Hepatocyte (in vitro differentiated cells): ENCODE results near the gene DUSP28. TPM values are rescaled to one million over a fixed set of nuclear protein-coding genes. Genes with fewer than 3 reads are reported as not detected.

Source experiments
- DNase-seq: peaks from one replicate; pipeline ENCODE4 v3.0.0-alpha.2; 2016; ENCODE audit warnings: low spot score
- H2AFZ ChIP-seq: fragments of 200-600 bp; sonication (generic); 2 replicates; pipeline ENCODE4 v1.6.0; 2016; ENCODE audit warnings: antibody characterized with exemption, mild to moderate bottlenecking
- H3K27ac ChIP-seq: fragments of 200-600 bp; sonication (generic); 2 replicates; pipeline ENCODE4 v1.5.1; 2016; ENCODE audit warnings: mild to moderate bottlenecking
- H3K27me3 ChIP-seq: fragments of 200-600 bp; sonication (generic); 2 replicates; pipeline ENCODE4 v1.6.1; 2016
- H3K36me3 ChIP-seq: fragments of 200-600 bp; sonication (generic); replicated peaks from 2 replicates; pipeline ENCODE4 v1.5.1; 2016; ENCODE audit warnings: low read depth; ENCODE audit not compliant: insufficient read depth
- H3K4me1 ChIP-seq: fragments of 200-600 bp; sonication (generic); 2 replicates; pipeline ENCODE4 v1.5.1; 2016; ENCODE audit warnings: mild to moderate bottlenecking, moderate library complexity; ENCODE audit not compliant: insufficient read depth
- H3K4me2 ChIP-seq: fragments of 200-600 bp; sonication (generic); 2 replicates; pipeline ENCODE4 v1.6.0; 2016
- H3K4me3 ChIP-seq: fragments of 200-600 bp; sonication (generic); 2 replicates; pipeline ENCODE4 v1.5.1; 2016; ENCODE audit warnings: mild to moderate bottlenecking
- H3K79me2 ChIP-seq: fragments of 200-600 bp; sonication (generic); 2 replicates; pipeline ENCODE4 v1.6.0; 2017; ENCODE audit warnings: mild to moderate bottlenecking
- H3K9me2 ChIP-seq: fragments of 200-600 bp; sonication (generic); replicated peaks from 2 replicates; pipeline ENCODE4 v1.6.0; 2017; ENCODE audit warnings: mild to moderate bottlenecking; ENCODE audit not compliant: insufficient read depth
- H3K9me3 ChIP-seq: fragments of 200-600 bp; sonication (generic); 2 replicates; pipeline ENCODE4 v1.5.1; 2016; ENCODE audit warnings: low read depth, mild to moderate bottlenecking
- H4K20me1 ChIP-seq: fragments of 200-600 bp; sonication (generic); 2 replicates; pipeline ENCODE4 v1.6.0; 2016; ENCODE audit warnings: mild to moderate bottlenecking; ENCODE audit not compliant: insufficient read depth, poor library complexity, severe bottlenecking
- EZH2 ChIP-seq: fragments of 200-600 bp; sonication (generic); IDR thresholded peaks from 2 replicates; pipeline ENCODE4 v1.6.1; 2016; ENCODE audit warnings: antibody characterized with exemption, mild to moderate bottlenecking, borderline replicate concordance
- EZH2phosphoT487 ChIP-seq: fragments of 200-600 bp; sonication (generic); IDR thresholded peaks from one replicate; pipeline ENCODE4 v1.6.1; 2018; ENCODE audit warnings: antibody characterized with exemption, mild to moderate bottlenecking, low read depth, moderate library complexity; ENCODE audit not compliant: unreplicated experiment, severe bottlenecking
- WGBS: methylation state at CpG from one replicate; pipeline ENCODE4 v1.1.6; 2016; ENCODE audit warnings: low lambda C conversion rate; ENCODE audit errors: missing lambda C conversion rate; 5-methylcytosine and 5-hydroxymethylcytosine counted together
- polyA plus RNA-seq: library from polyadenylated mRNA; unstranded; fragments of >200 nt; fragmentation: Nextera tagmentation; extraction: Ambion mirVana; gene quantifications from 2 replicates; pipeline ENCODE4 v1.2.1, GENCODE V29; 2016
- total RNA-seq: library from RNA; depleted of rRNA; stranded (reverse); fragments of >200 nt; gene quantifications from 2 replicates; pipeline ENCODE4 v1.2.3, GENCODE V29; 2014
- TF ChIP-seq, protein P1 (sequence below): fragments of 200-600 bp; sonication (generic); IDR thresholded peaks from 2 replicates; pipeline ENCODE4 v1.5.1; 2016; ENCODE audit warnings: antibody characterized with exemption, mild to moderate bottlenecking; ENCODE audit not compliant: poor library complexity

Gene DUSP28
- total and polyA plus RNA-seq, 2 experiments from 2014 or later, result 4.6 to 6.8 TPM

DNA sequence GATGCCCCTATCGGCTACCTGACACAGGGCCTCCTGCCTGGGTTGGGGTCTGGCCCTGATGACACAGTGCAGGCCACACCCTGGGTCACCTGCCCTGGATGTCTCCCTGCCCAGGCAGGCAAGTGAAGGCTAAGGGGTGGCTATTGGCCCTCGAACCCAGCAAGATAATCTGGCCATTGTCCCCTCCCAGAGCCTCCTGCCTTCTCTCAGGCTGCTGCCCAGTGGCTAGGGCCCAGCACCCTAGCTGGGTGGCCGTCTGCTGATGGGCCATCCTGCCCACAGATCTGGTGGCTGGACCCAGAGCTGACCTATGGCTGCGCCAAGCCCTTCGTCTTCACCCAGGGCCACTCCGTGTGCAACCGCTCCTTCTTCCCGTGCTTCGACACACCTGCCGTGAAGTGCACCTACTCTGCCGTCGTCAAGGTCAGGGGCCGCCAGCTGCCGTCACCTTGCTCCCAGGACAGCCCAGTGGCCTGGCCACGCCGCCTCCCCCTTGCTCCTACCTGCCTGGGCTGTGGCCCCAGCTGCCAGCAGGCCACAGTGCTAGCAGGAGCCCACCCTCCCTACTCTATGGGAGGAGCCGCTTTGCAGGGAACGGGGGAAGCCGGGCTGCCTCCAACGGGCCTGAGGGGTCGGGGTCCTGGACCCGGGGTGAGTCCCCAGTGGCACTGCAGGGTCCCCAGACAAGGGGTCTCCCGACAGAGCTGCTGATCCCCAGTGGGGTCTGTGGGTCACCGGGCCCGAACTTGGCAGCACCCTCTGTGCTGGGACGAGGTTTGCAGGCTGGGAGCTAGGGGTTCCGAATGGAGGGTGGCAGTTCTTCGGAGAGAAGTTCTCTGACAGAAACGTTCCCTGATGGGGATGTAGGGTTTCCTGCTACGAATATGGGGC is 12.2 kb downstream of the DUSP28 start:
- WGBS, result 91% methylated on average over 30 of the region's 30 CpGs
- TF ChIP-seq EZH2, result no peak
- TF ChIP-seq EZH2phosphoT487, result no peak
- TF ChIP-seq, protein P1, sequence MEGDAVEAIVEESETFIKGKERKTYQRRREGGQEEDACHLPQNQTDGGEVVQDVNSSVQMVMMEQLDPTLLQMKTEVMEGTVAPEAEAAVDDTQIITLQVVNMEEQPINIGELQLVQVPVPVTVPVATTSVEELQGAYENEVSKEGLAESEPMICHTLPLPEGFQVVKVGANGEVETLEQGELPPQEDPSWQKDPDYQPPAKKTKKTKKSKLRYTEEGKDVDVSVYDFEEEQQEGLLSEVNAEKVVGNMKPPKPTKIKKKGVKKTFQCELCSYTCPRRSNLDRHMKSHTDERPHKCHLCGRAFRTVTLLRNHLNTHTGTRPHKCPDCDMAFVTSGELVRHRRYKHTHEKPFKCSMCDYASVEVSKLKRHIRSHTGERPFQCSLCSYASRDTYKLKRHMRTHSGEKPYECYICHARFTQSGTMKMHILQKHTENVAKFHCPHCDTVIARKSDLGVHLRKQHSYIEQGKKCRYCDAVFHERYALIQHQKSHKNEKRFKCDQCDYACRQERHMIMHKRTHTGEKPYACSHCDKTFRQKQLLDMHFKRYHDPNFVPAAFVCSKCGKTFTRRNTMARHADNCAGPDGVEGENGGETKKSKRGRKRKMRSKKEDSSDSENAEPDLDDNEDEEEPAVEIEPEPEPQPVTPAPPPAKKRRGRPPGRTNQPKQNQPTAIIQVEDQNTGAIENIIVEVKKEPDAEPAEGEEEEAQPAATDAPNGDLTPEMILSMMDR, result no peak

GRCh38 chr2:240573071-240573515 is 12.9 kb downstream of the DUSP28 start:
- Histone ChIP-seq H2AFZ (no peak overlapping the region), H3K27me3 (no peaks in the 10 kb centered on the region), H3K27ac (no peak overlapping the region), H3K4me1 (no peaks in the 10 kb centered on the region), H3K79me2 (peaks cover 25% of the 10 kb centered on the region), H3K4me2 (no peak overlapping the region), H3K4me3 (no peak overlapping the region), H3K36me3 (no peaks in the 10 kb centered on the region), H4K20me1 (peaks cover 13% of the 10 kb centered on the region), H3K9me2 (no peaks in the 10 kb centered on the region), H3K9me3 (no peaks in the 10 kb centered on the region)
- no peak for DNase-seq
- TF ChIP-seq EZH2 (no peak), EZH2phosphoT487 (no peak)
- TF ChIP-seq, protein P1, result no peak
- WGBS, result 93% methylated on average over 17 of the region's 20 CpGs

More for the DNA sequence above, 12.2 kb downstream of the DUSP28 start:
- Histone ChIP-seq H3K79me2 (peaks cover 21% of the 10 kb centered on the region), H4K20me1 (peaks cover 13% of the 10 kb centered on the region), H3K9me3 (no peaks in the 10 kb centered on the region), H3K4me3 (no peak overlapping the region), H3K36me3 (no peaks in the 10 kb centered on the region), H3K4me1 (peaks cover 6% of the 10 kb centered on the region), H3K27me3 (no peaks in the 10 kb centered on the region), H3K9me2 (no peaks in the 10 kb centered on the region), H3K27ac (no peak overlapping the region), H2AFZ (no peak overlapping the region), H3K4me2 (no peak overlapping the region)
- no peak for DNase-seq

DNA sequence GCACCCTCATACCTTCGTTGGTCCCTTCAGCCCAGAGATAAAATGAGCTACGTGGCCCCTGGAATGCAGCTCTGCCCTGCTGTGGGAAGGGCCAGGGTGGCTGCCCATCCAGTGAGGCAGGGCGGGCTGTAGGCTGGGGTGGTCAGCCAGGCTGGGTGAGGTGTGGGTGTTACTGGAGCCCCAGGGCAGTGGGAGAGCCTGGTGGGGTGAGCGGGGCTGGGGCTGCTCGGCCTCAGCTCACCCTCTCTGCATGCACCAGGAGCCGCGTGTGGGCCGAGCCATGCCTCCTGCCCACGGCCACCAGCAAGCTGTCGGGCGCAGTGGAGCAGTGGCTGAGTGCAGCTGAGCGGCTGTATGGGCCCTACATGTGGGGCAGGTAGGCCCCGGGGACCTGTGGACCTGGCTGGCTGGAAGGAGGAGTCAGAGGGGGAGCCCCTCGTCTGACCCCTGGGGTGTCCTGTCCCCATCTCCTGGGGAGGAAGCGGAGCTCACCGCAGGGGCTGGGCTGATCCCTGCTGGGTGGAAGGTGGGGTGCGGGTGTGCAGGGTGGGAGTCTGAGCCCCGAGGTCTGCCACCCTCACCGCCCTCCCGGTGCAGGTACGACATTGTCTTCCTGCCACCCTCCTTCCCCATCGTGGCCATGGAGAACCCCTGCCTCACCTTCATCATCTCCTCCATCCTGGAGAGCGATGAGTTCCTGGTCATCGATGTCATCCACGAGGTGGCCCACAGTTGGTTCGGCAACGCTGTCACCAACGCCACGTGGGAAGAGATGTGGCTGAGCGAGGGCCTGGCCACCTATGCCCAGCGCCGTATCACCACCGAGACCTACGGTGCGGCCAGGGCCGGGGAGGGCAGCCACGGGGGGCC is 13.6 kb downstream of the DUSP28 start:
- H3K4me3 ChIP-seq, result no peak overlapping the region
- TF ChIP-seq, protein P1, result no peak
- TF ChIP-seq EZH2, result no peak
- no peak for TF ChIP-seq EZH2phosphoT487
- H3K4me1 ChIP-seq, result peaks cover 1% of the 10 kb centered on the region
- no peaks in the 10 kb centered on the region for H3K27me3 ChIP-seq
- H3K36me3 ChIP-seq, result no peaks in the 10 kb centered on the region
- no peaks in the 10 kb centered on the region for H3K9me3 ChIP-seq
- H4K20me1 ChIP-seq, result peaks cover 13% of the 10 kb centered on the region
- no peak overlapping the region for H2AFZ ChIP-seq
- DNase-seq, result no peak
- no peaks in the 10 kb centered on the region for H3K9me2 ChIP-seq
- no peak overlapping the region for H3K27ac ChIP-seq
- H3K4me2 ChIP-seq, result no peak overlapping the region
- WGBS, result 94% methylated on average over 35 of the region's 37 CpGs
- peaks cover 25% of the 10 kb centered on the region for H3K79me2 ChIP-seq
